ENCODE measurements around the gene PHEX.

PHEX gene

GRCh38 chrX:22296871-22297270 is 264.7 kb downstream of the PHEX start:
- ATAC-seq: no peak
- TF ChIP-seq GLIS3 (CRISPR knock-in tag; IDR thresholded peaks at IDR 0.05): no peak
- no peak for TF ChIP-seq ISL1 (CRISPR knock-in tag; IDR thresholded peaks at IDR 0.05)
- TF ChIP-seq ZNF565 (CRISPR knock-in tag; conservative IDR thresholded peaks at IDR 0.05; ENCODE audit: low read depth): no peak
- TF ChIP-seq TOX (CRISPR knock-in tag; IDR thresholded peaks at IDR 0.05; ENCODE audit: borderline replicate concordance): no peak
- TF ChIP-seq ZNF8 (CRISPR knock-in tag; IDR thresholded peaks at IDR 0.05): no peak
- TF ChIP-seq BACH2 (CRISPR knock-in tag; IDR thresholded peaks at IDR 0.05; ENCODE audit: borderline replicate concordance): no peak
- no peak for TF ChIP-seq TCF4 (CRISPR knock-in tag; IDR thresholded peaks at IDR 0.05; ENCODE audit: borderline replicate concordance)
- TF ChIP-seq ARNTL (CRISPR knock-in tag; IDR thresholded peaks at IDR 0.05; ENCODE audit: borderline replicate concordance, low read depth): no peak
- no peak for TF ChIP-seq ESRRG (CRISPR knock-in tag; IDR thresholded peaks at IDR 0.05)
- TF ChIP-seq OSR1 (CRISPR knock-in tag; IDR thresholded peaks at IDR 0.05): no peak
- no peak for TF ChIP-seq CSRNP3 (CRISPR knock-in tag; IDR thresholded peaks at IDR 0.05)
- no peak for TF ChIP-seq ZNF70 (CRISPR knock-in tag; IDR thresholded peaks at IDR 0.05)

GRCh38 chrX:22300130-22300529 is 268.0 kb downstream of the PHEX start:
- peak; percentile 98 for ATAC-seq
- no peak for TF ChIP-seq OSR1 (CRISPR knock-in tag; IDR thresholded peaks at IDR 0.05)
- no peak for TF ChIP-seq ZC3H10 (CRISPR knock-in tag; IDR thresholded peaks at IDR 0.05)
- no peak for TF ChIP-seq RARB (CRISPR knock-in tag; IDR thresholded peaks at IDR 0.05)
- TF ChIP-seq CREB5 (CRISPR knock-in tag; IDR thresholded peaks at IDR 0.05; ENCODE audit: low read depth): no peak
- TF ChIP-seq TOX (CRISPR knock-in tag; IDR thresholded peaks at IDR 0.05; ENCODE audit: borderline replicate concordance): no peak
- no peak for TF ChIP-seq GLIS3 (CRISPR knock-in tag; IDR thresholded peaks at IDR 0.05)
- TF ChIP-seq PPARA (CRISPR knock-in tag; IDR thresholded peaks at IDR 0.05; ENCODE audit: borderline replicate concordance): no peak
- no peak for TF ChIP-seq PATZ1 (CRISPR knock-in tag; IDR thresholded peaks at IDR 0.05; ENCODE audit: borderline replicate concordance)
- no peak for TF ChIP-seq ZFP3 (CRISPR knock-in tag; IDR thresholded peaks at IDR 0.05)
- TF ChIP-seq ISL1 (CRISPR knock-in tag; IDR thresholded peaks at IDR 0.05): peak; percentile 80
- TF ChIP-seq ZNF565 (CRISPR knock-in tag; conservative IDR thresholded peaks at IDR 0.05; ENCODE audit: low read depth): no peak
- no peak for TF ChIP-seq TSHZ2 (CRISPR knock-in tag; IDR thresholded peaks at IDR 0.05)
- TF ChIP-seq CSRNP3 (CRISPR knock-in tag; IDR thresholded peaks at IDR 0.05): no peak
- TF ChIP-seq POU6F1 (CRISPR knock-in tag; IDR thresholded peaks at IDR 0.05; ENCODE audit: borderline replicate concordance, low read depth): no peak
- TF ChIP-seq TCF4 (CRISPR knock-in tag; IDR thresholded peaks at IDR 0.05; ENCODE audit: borderline replicate concordance): peak; percentile 17; the same call in 1 of the 2 replicates
